Right ventricle myocardium superior (tissue), 1 donor: ENCODE data around the gene AUH. TPM values are rescaled to one million over a fixed set of nuclear protein-coding genes. Genes with fewer than 3 reads are reported as not detected.

Experiments used
- ATAC-seq: fragments of 200-7000 bp; cut with Tn5 transposase; one replicate; pipeline ENCODE4 v1.9.1; 2020; ENCODE audit warnings: mild to moderate bottlenecking; ENCODE audit not compliant: poor library complexity
- DNase-seq: peaks from one replicate; pipeline ENCODE4 v3.0.0-alpha.2; 2020
- intact Hi-C: fragments of 100-400 bp; cut with DNase I; formaldehyde crosslinking; loops from one replicate; pipeline ENCODE4 v1.11.2; 2022
- total RNA-seq: library from RNA; stranded (reverse); fragmentation: NEBNext Ultra II Directional; extraction: Animal tissue kit (Norgen Biotek cat#: 25700); gene quantifications from one replicate; pipeline ENCODE4 v1.2.1, GENCODE V29; 2021
- donor health status: DM: no; HTN: yes; CAD: no; lungs with severe emphysema.

Gene AUH
- total RNA-seq, 1 donor from 2014 or later = 38.5 TPM

GRCh38 chr9:91187311-91187964 lies 174.3 kb downstream of the AUH start:
- ATAC-seq (no peak), DNase-seq (no peak)
- intact Hi-C loops = no loop called here

GRCh38 chr9:91186632-91187108 lies 175.0 kb downstream of the AUH start:
- DNase-seq = no peak
- ATAC-seq = no peak
- intact Hi-C loops = no loop called here

- intact Hi-C loops = no loop called here
- no peak for ATAC-seq
- DNase-seq = no peak
Observed at GRCh38 chr9:91185193-91185886, 176.4 kb downstream of the AUH start.

- intact Hi-C loops = no loop called here
- no peak for DNase-seq
- ATAC-seq = no peak
Observed at GRCh38 chr9:91182429-91183225, 179.1 kb downstream of the AUH start.

GRCh38 chr9:91181541-91181940 lies 180.2 kb downstream of the AUH start:
- intact Hi-C loops = no loop called here
- ATAC-seq = no peak

GRCh38 chr9:91180930-91181268 lies 180.8 kb downstream of the AUH start:
- intact Hi-C loops = no loop called here
- DNase-seq (no peak), ATAC-seq (no peak)

More at GRCh38 chr9:91181541-91181940, 180.2 kb downstream of the AUH start:
- no peak for DNase-seq

- DNase-seq (no peak), ATAC-seq (no peak)
- intact Hi-C loops = no loop called here
Observed at GRCh38 chr9:91180240-91180929, 181.3 kb downstream of the AUH start.

GRCh38 chr9:91179237-91180138 lies 182.2 kb downstream of the AUH start:
- DNase-seq = no peak

GRCh38 chr9:91178281-91179236 lies 183.2 kb downstream of the AUH start:
- no peak for ATAC-seq
- intact Hi-C loops = no loop called here
- DNase-seq = no peak

More at GRCh38 chr9:91179237-91180138, 182.2 kb downstream of the AUH start:
- no peak for ATAC-seq
- intact Hi-C loops = no loop called here

- intact Hi-C loops = no loop called here
- DNase-seq (no peak), ATAC-seq (no peak)
Observed at GRCh38 chr9:91177661-91178280, 183.9 kb downstream of the AUH start.

GRCh38 chr9:91177081-91177480 lies 184.6 kb downstream of the AUH start:
- ATAC-seq (no peak), DNase-seq (no peak)

GRCh38 chr9:91176426-91176825 lies 185.3 kb downstream of the AUH start:
- intact Hi-C loops = no loop called here
- no peak for ATAC-seq
- DNase-seq = no peak

More at GRCh38 chr9:91177081-91177480, 184.6 kb downstream of the AUH start:
- intact Hi-C loops = no loop called here

- intact Hi-C loops = no loop called here
- DNase-seq = no peak
- no peak for ATAC-seq
Observed at GRCh38 chr9:91174772-91175171, 186.9 kb downstream of the AUH start.

GRCh38 chr9:91172329-91172728 lies 189.4 kb downstream of the AUH start:
- ATAC-seq (no peak), DNase-seq (no peak)
- intact Hi-C loops = no loop called here

- ATAC-seq = no peak
- no peak for DNase-seq
- intact Hi-C loops = no loop called here
Observed at GRCh38 chr9:91170951-91171350, 190.8 kb downstream of the AUH start.

GRCh38 chr9:91166796-91167366 lies 194.8 kb downstream of the AUH start:
- intact Hi-C loops = no loop called here
- DNase-seq (no peak), ATAC-seq (no peak)
